GM12864 (cell line): Measurements from ENCODE around the gene SPART.

ENCODE experiments used
- DNase-seq: peaks from one replicate; pipeline ENCODE4 v3.0.0-alpha.2; 2011; ENCODE audit warnings: low read depth
- H3K4me3 ChIP-seq: 2 replicates; pipeline ENCODE4 v1.5.1; 2011; ENCODE audit warnings: mild to moderate bottlenecking, low read depth, low read length, control low read depth
- CTCF ChIP-seq: IDR thresholded peaks from 2 replicates; pipeline ENCODE4 v1.5.1; 2011; ENCODE audit warnings: low read depth, mild to moderate bottlenecking, moderate library complexity, low read length, control low read depth, inconsistent platforms; ENCODE audit errors: missing control alignments

SPART gene

GRCh38 chr13:36370108-36370429, 23.9 kb upstream of the SPART start:
- TF ChIP-seq CTCF: no peak
- DNase-seq: no peak
- H3K4me3 ChIP-seq: no peak overlapping the region

- H3K4me3 ChIP-seq: no peak overlapping the region
- TF ChIP-seq CTCF: no peak
- no peak for DNase-seq
These were observed 23.3 kb upstream of the SPART start for GRCh38 chr13:36369268-36370107.

- TF ChIP-seq CTCF: no peak
- H3K4me3 ChIP-seq: no peak overlapping the region
- DNase-seq: no peak
These were observed 19.8 kb upstream of the SPART start for GRCh38 chr13:36366031-36366430.

GRCh38 chr13:36363366-36363863, 17.2 kb upstream of the SPART start:
- no peak for TF ChIP-seq CTCF
- no peak for DNase-seq
- H3K4me3 ChIP-seq: no peak overlapping the region

GRCh38 chr13:36362914-36363313, 16.7 kb upstream of the SPART start:
- no peak for TF ChIP-seq CTCF
- no peak overlapping the region for H3K4me3 ChIP-seq

GRCh38 chr13:36362251-36362650, 16.1 kb upstream of the SPART start:
- DNase-seq: no peak
- H3K4me3 ChIP-seq: no peak overlapping the region
- no peak for TF ChIP-seq CTCF

More at GRCh38 chr13:36362914-36363313, 16.7 kb upstream of the SPART start:
- DNase-seq: no peak

- TF ChIP-seq CTCF: no peak
- H3K4me3 ChIP-seq: no peak overlapping the region
- DNase-seq: no peak
These were observed 14.7 kb upstream of the SPART start for GRCh38 chr13:36360903-36361302.
